GM23338 (cell line): ENCODE results near the gene TOP1. TPM values are rescaled to one million over a fixed set of nuclear protein-coding genes. Genes with fewer than 3 reads are reported as not detected.
A peak's percentile ranks its signal among the peaks of the same experiment; 100 is the strongest.

Source experiments
- ATAC-seq: fragments of 200-7000 bp; cut with Tn5 transposase; 3 replicates; pipeline ENCODE4 v1.9.1; 2020
- DNase-seq: peaks from one replicate; pipeline ENCODE4 v3.0.0-alpha.2; 2015; ENCODE audit warnings: low spot score
- H2AFZ ChIP-seq: fragments of 200-600 bp; sonication (generic); 2 replicates; pipeline ENCODE4 v1.8.0; 2016; ENCODE audit warnings: antibody characterized with exemption, mild to moderate bottlenecking, moderate library complexity
- H3F3A ChIP-seq: fragments of 200-600 bp; sonication (generic); replicated peaks from 2 replicates; pipeline ENCODE4 v1.8.0; 2017; ENCODE audit warnings: antibody characterized with exemption, mixed run types, low read depth
- H3K27ac ChIP-seq: fragments of 200-600 bp; sonication (generic); 2 replicates; pipeline ENCODE4 v1.6.1; 2016; ENCODE audit warnings: low read depth
- H3K27me3 ChIP-seq: fragments of 200-600 bp; sonication (generic); 2 replicates; pipeline ENCODE4 v1.8.0; 2016; ENCODE audit warnings: mild to moderate bottlenecking, mixed run types, moderate library complexity; ENCODE audit not compliant: insufficient read depth
- H3K36me3 ChIP-seq: fragments of 200-600 bp; sonication (generic); 2 replicates; pipeline ENCODE4 v1.8.0; 2016; ENCODE audit warnings: mild to moderate bottlenecking; ENCODE audit not compliant: insufficient read depth
- H3K4me1 ChIP-seq: fragments of 200-600 bp; sonication (generic); 2 replicates; pipeline ENCODE4 v1.8.0; 2016; ENCODE audit warnings: mild to moderate bottlenecking, moderate library complexity; ENCODE audit not compliant: insufficient read depth
- H3K4me2 ChIP-seq: fragments of 200-600 bp; sonication (generic); 2 replicates; pipeline ENCODE4 v1.7.1; 2017; ENCODE audit warnings: mixed run types
- H3K4me3 ChIP-seq: fragments of 200-600 bp; sonication (generic); 2 replicates; pipeline ENCODE4 v1.6.1; 2016; ENCODE audit warnings: mixed run types
- H3K79me2 ChIP-seq: fragments of 200-600 bp; sonication (generic); replicated peaks from 2 replicates; pipeline ENCODE4 v1.8.0; 2017; ENCODE audit warnings: mild to moderate bottlenecking; ENCODE audit not compliant: insufficient read depth
- H3K9me2 ChIP-seq: fragments of 200-600 bp; sonication (generic); 2 replicates; pipeline ENCODE4 v1.8.0; 2017; ENCODE audit not compliant: insufficient read depth
- H4K20me1 ChIP-seq: fragments of 200-600 bp; sonication (generic); replicated peaks from 2 replicates; pipeline ENCODE4 v1.8.0; 2017; ENCODE audit warnings: mild to moderate bottlenecking; ENCODE audit not compliant: insufficient read depth
- H3K27ac Mint-ChIP-seq: 2 replicates; pipeline ENCODE4 v1.8.0; 2020; ENCODE audit warnings: inconsistent platforms, mild to moderate bottlenecking, moderate library complexity, mixed read lengths
- H3K27me3 Mint-ChIP-seq: 3 replicates; pipeline ENCODE4 v1.8.0; 2022; ENCODE audit warnings: low read depth, mild to moderate bottlenecking, moderate library complexity, mixed read lengths, inconsistent platforms; ENCODE audit not compliant: insufficient read depth, poor library complexity
- H3K36me3 Mint-ChIP-seq: 3 replicates; pipeline ENCODE4 v1.8.0; 2021; ENCODE audit warnings: low read depth, mild to moderate bottlenecking, inconsistent platforms, moderate library complexity, mixed read lengths
- H3K4me1 Mint-ChIP-seq: 3 replicates; pipeline ENCODE4 v1.8.0; 2020; ENCODE audit warnings: mild to moderate bottlenecking, inconsistent platforms, mixed read lengths
- H3K4me3 Mint-ChIP-seq: 3 replicates; pipeline ENCODE4 v1.8.0; 2021; ENCODE audit warnings: moderate library complexity, mild to moderate bottlenecking, inconsistent platforms, mixed read lengths
- H3K9me3 Mint-ChIP-seq: 3 replicates; pipeline ENCODE4 v1.8.0; 2020; ENCODE audit warnings: moderate library complexity, mild to moderate bottlenecking, inconsistent platforms, mixed read lengths
- EZH2 ChIP-seq: fragments of 200-600 bp; sonication (generic); IDR thresholded peaks from one replicate; pipeline ENCODE4 v1.8.0; 2017; ENCODE audit warnings: antibody characterized with exemption, mild to moderate bottlenecking, low read depth; ENCODE audit not compliant: unreplicated experiment
- STAT1 ChIP-seq: IDR thresholded peaks from one replicate; pipeline ENCODE4 v1.6.1; 2016; ENCODE audit warnings: antibody characterized with exemption; ENCODE audit not compliant: unreplicated experiment
- ZNF114 ChIP-seq: fragments of 250-450 bp; sonication (Bioruptor Pico); IDR thresholded peaks from 2 replicates; pipeline ENCODE4 v1.5.0; 2020; ENCODE audit warnings: mild to moderate bottlenecking, moderate library complexity
- polyA plus RNA-seq: library from polyadenylated mRNA; unstranded; fragments of >200 nt; fragmentation: Nextera tagmentation; extraction: Ambion mirVana; gene quantifications from 2 replicates; pipeline ENCODE4 v1.2.1, GENCODE V29; 2016
- total RNA-seq: library from RNA; depleted of rRNA; stranded (reverse); fragments of >200 nt; shearing (Covaris generic); gene quantifications from 2 replicates; pipeline ENCODE4 v1.2.3, GENCODE V29; 2014
- TF ChIP-seq, protein P1 (sequence below): IDR thresholded peaks from one replicate; pipeline ENCODE4 v1.6.1; 2018; ENCODE audit warnings: antibody characterized with exemption; ENCODE audit not compliant: unreplicated experiment

Gene TOP1
- total and polyA plus RNA-seq, 2 experiments from 2014 or later = 62.4 to 101 TPM

DNA sequence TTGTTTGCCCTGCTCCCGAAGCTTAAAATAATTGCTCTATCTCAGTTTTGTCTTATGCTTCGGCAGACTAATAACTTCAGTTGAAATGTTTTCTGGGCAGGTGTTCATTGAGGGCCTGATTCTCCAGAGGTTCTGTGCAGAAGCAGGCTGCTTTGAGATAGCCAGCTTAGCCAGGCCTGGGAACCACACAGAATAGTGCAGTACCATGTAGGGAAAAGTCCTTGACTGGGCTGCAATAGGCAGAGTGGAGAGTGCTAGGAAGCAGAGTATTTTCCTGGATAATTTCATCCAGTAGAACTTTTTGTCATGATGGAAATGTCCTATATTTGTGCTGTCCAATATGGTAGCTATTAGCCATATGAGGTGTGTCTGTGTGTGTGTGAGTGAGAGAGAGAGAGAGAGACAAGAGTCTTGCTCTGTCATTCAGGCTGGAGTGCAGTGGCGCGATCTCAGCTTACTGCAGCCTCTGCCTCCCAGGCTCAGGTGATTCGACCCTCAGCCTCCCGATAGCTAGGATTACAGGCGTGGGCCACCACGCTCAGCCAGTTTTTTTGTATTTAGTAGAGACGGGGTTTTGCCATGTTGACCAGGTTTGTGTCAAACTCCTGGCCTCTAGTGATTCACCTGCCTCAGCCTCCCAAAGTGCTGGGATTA is 15.9 kb downstream of the TOP1 start (continued):
- TF ChIP-seq, protein P1, sequence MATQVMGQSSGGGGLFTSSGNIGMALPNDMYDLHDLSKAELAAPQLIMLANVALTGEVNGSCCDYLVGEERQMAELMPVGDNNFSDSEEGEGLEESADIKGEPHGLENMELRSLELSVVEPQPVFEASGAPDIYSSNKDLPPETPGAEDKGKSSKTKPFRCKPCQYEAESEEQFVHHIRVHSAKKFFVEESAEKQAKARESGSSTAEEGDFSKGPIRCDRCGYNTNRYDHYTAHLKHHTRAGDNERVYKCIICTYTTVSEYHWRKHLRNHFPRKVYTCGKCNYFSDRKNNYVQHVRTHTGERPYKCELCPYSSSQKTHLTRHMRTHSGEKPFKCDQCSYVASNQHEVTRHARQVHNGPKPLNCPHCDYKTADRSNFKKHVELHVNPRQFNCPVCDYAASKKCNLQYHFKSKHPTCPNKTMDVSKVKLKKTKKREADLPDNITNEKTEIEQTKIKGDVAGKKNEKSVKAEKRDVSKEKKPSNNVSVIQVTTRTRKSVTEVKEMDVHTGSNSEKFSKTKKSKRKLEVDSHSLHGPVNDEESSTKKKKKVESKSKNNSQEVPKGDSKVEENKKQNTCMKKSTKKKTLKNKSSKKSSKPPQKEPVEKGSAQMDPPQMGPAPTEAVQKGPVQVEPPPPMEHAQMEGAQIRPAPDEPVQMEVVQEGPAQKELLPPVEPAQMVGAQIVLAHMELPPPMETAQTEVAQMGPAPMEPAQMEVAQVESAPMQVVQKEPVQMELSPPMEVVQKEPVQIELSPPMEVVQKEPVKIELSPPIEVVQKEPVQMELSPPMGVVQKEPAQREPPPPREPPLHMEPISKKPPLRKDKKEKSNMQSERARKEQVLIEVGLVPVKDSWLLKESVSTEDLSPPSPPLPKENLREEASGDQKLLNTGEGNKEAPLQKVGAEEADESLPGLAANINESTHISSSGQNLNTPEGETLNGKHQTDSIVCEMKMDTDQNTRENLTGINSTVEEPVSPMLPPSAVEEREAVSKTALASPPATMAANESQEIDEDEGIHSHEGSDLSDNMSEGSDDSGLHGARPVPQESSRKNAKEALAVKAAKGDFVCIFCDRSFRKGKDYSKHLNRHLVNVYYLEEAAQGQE = no peak
- no peak for TF ChIP-seq ZNF114

DNA sequence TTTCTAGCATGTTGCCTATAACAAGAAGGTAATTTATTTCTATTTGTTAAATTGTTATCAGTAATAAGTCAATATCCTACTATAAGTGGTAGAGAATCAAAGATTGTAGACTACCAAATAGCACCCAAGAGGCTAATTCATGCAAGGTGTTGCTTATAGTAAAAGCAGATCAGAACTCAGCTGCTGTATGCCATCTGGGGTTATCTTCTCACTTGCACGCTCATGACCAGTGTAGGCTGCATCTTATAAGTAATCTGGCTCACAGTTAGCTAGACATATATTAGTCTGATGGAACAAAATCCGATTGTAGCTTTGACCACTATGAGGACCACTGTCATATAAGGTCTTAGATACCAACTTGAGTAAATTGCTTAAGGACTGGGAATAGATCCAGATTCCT is 17.0 kb downstream of the TOP1 start:
- Histone ChIP-seq H3K27ac (no peak overlapping the region), H3K4me2 (no peak overlapping the region), H3K4me1 (peaks cover 51% of the 10 kb centered on the region), H2AFZ (no peak overlapping the region), H3K79me2 (peaks cover 99% of the 10 kb centered on the region), H3K36me3 (no peaks in the 10 kb centered on the region), H3F3A (no peaks in the 10 kb centered on the region), H3K27me3 (no peaks in the 10 kb centered on the region), H3K4me3 (no peak overlapping the region), H4K20me1 (peaks cover 68% of the 10 kb centered on the region), H3K9me2 (no peaks in the 10 kb centered on the region)
- H3K36me3 Mint-ChIP-seq = peaks cover 3% of the 10 kb centered on the region; the same call in 1 of the 3 replicates
- no peak for TF ChIP-seq EZH2
- no peak for TF ChIP-seq ZNF114
- TF ChIP-seq STAT1 = no peak
- no peak overlapping the region for H3K27ac Mint-ChIP-seq
- no peak for ATAC-seq
- peaks cover 61% of the 10 kb centered on the region for H3K4me1 Mint-ChIP-seq
- no peak overlapping the region for H3K4me3 Mint-ChIP-seq
- no peaks in the 10 kb centered on the region for H3K9me3 Mint-ChIP-seq
- DNase-seq = no peak
- peaks cover 7% of the 10 kb centered on the region for H3K27me3 Mint-ChIP-seq

GRCh38 chr20:41046716-41047115 is 18.1 kb downstream of the TOP1 start:
- Histone ChIP-seq H3K36me3 (no peaks in the 10 kb centered on the region), H3K27ac (no peak overlapping the region), H3K79me2 (peaks cover 99% of the 10 kb centered on the region), H2AFZ (no peak overlapping the region), H3K27me3 (no peaks in the 10 kb centered on the region), H3K4me3 (no peak overlapping the region), H3K9me2 (no peaks in the 10 kb centered on the region), H3F3A (no peaks in the 10 kb centered on the region), H4K20me1 (peaks cover 67% of the 10 kb centered on the region), H3K4me1 (peaks cover 56% of the 10 kb centered on the region), H3K4me2 (peak overlapping the region; percentile 69)
- peaks cover 3% of the 10 kb centered on the region; the same call in 1 of the 3 replicates for H3K36me3 Mint-ChIP-seq
- no peaks in the 10 kb centered on the region for H3K9me3 Mint-ChIP-seq
- peaks cover 7% of the 10 kb centered on the region for H3K27me3 Mint-ChIP-seq
- no peak for ATAC-seq
- peaks cover 71% of the 10 kb centered on the region for H3K4me1 Mint-ChIP-seq
- H3K4me3 Mint-ChIP-seq = no peak overlapping the region
- H3K27ac Mint-ChIP-seq = no peak overlapping the region
- no peak for DNase-seq
- TF ChIP-seq ZNF114 = no peak
